ENCODE results near the gene ACOT7. TPM values are rescaled to one million over a fixed set of nuclear protein-coding genes. Genes with fewer than 3 reads are reported as not detected.
"Not testable (repeated sequence)": the region's sequence is repeated elsewhere in the genome, so short reads cannot be mapped to it uniquely, and the experiment has no call there.

ACOT7 gene
- total and polyA plus RNA-seq, 2 donors from 2014 or later: 23.0 to 135 TPM

GRCh38 chr1:6310116-6310848 lies 83.3 kb downstream of the ACOT7 start:
- H3K4me3 ChIP-seq (ENCODE audit: low read length in 3 of 3): no peak overlapping the region
- H3K27ac ChIP-seq (ENCODE audit: low read depth in 2 of 2, low read length in 2 of 2): no peak overlapping the region
- no peaks in the 10 kb centered on the region for H3K4me1 ChIP-seq (ENCODE audit: control insufficient read depth in 2 of 3, insufficient read depth in 2 of 3, low read depth in 1 of 3, low read length in 3 of 3)
- intact Hi-C loops (cut with DNase I): no loop called here
- DNase-seq (no peak), FAIRE-seq (no peak)
- TF ChIP-seq CTCF (IDR thresholded peaks at IDR 0.05; ENCODE audit: borderline replicate concordance, extremely low read depth, insufficient read depth): no peak
- H3K9ac ChIP-seq (ENCODE audit: low read length in 3 of 3): no peak overlapping the region
- no peaks in the 10 kb centered on the region for H3K27me3 ChIP-seq (ENCODE audit: control insufficient read depth, insufficient read depth, low read length)
- no peaks in the 10 kb centered on the region for H3K9me3 ChIP-seq (ENCODE audit: control insufficient read depth in 2 of 3, insufficient read depth in 1 of 3, low read length in 3 of 3)
- H3K36me3 ChIP-seq (ENCODE audit: control insufficient read depth in 2 of 3, insufficient read depth in 3 of 3, low read length in 3 of 3): no peaks in the 10 kb centered on the region

GRCh38 chr1:6309564-6309963 lies 84.0 kb downstream of the ACOT7 start:
- no peak overlapping the region for H3K27ac ChIP-seq (ENCODE audit: low read depth in 2 of 2, low read length in 2 of 2)
- no peak for TF ChIP-seq CTCF (IDR thresholded peaks at IDR 0.05; ENCODE audit: borderline replicate concordance, extremely low read depth, insufficient read depth)
- H3K9ac ChIP-seq (ENCODE audit: low read length in 3 of 3): no peak overlapping the region
- H3K9me3 ChIP-seq (ENCODE audit: control insufficient read depth in 2 of 3, insufficient read depth in 1 of 3, low read length in 3 of 3): no peaks in the 10 kb centered on the region
- no peaks in the 10 kb centered on the region for H3K4me1 ChIP-seq (ENCODE audit: control insufficient read depth in 2 of 3, insufficient read depth in 2 of 3, low read depth in 1 of 3, low read length in 3 of 3)
- FAIRE-seq: no peak
- H3K36me3 ChIP-seq (ENCODE audit: control insufficient read depth in 2 of 3, insufficient read depth in 3 of 3, low read length in 3 of 3): no peaks in the 10 kb centered on the region
- intact Hi-C loops (cut with DNase I): no loop called here
- no peak for DNase-seq
- H3K27me3 ChIP-seq (ENCODE audit: control insufficient read depth, insufficient read depth, low read length): no peaks in the 10 kb centered on the region
- no peak overlapping the region for H3K4me3 ChIP-seq (ENCODE audit: low read length in 3 of 3)

DNA sequence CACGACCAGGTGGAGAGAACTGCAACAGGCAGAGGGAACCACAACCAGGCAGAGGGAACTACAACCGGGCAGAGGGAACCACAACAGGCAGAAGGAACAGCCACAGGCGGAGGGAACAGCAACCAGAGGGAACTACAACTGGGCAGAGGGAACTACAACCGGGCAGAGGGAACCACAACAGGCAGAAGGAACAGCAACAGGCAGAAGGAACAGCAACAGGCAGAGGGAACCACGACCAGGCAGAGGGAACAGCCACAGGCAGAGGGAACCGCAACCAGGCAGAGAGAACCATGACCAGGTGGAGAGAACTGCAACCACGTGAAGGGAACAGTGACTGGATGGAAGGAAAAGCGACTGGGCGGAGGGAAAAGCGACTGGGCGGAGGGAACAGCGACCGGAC lies 85.1 kb downstream of the ACOT7 start:
- DNase-seq (no peak), FAIRE-seq (no peak)
- Histone ChIP-seq H3K36me3 (ENCODE audit: control insufficient read depth in 2 of 3, insufficient read depth in 3 of 3, low read length in 3 of 3) (no peaks in the 10 kb centered on the region), H3K27ac (ENCODE audit: low read depth in 2 of 2, low read length in 2 of 2) (no peak overlapping the region), H3K9me3 (ENCODE audit: control insufficient read depth in 2 of 3, insufficient read depth in 1 of 3, low read length in 3 of 3) (no peaks in the 10 kb centered on the region), H3K4me1 (ENCODE audit: control insufficient read depth in 2 of 3, insufficient read depth in 2 of 3, low read depth in 1 of 3, low read length in 3 of 3) (no peaks in the 10 kb centered on the region), H3K9ac (ENCODE audit: low read length in 3 of 3) (no peak overlapping the region), H3K4me3 (ENCODE audit: low read length in 3 of 3) (no peak overlapping the region), H3K27me3 (ENCODE audit: control insufficient read depth, insufficient read depth, low read length) (no peaks in the 10 kb centered on the region)
- no peak for TF ChIP-seq CTCF (IDR thresholded peaks at IDR 0.05; ENCODE audit: borderline replicate concordance, extremely low read depth, insufficient read depth)
- intact Hi-C loops (cut with DNase I): no loop called here

- H3K36me3 ChIP-seq (ENCODE audit: control insufficient read depth in 2 of 3, insufficient read depth in 3 of 3, low read length in 3 of 3); H3K9ac ChIP-seq (ENCODE audit: low read length in 3 of 3); FAIRE-seq; H3K9me3 ChIP-seq (ENCODE audit: control insufficient read depth in 2 of 3, insufficient read depth in 1 of 3, low read length in 3 of 3); H3K27me3 ChIP-seq (ENCODE audit: control insufficient read depth, insufficient read depth, low read length); H3K4me3 ChIP-seq (ENCODE audit: low read length in 3 of 3); intact Hi-C loops (cut with DNase I); H3K4me1 ChIP-seq (ENCODE audit: control insufficient read depth in 2 of 3, insufficient read depth in 2 of 3, low read depth in 1 of 3, low read length in 3 of 3); H3K27ac ChIP-seq (ENCODE audit: low read depth in 2 of 2, low read length in 2 of 2); DNase-seq: not testable (repeated sequence)
Measured at GRCh38 chr1:6307682-6308081, 85.9 kb downstream of the ACOT7 start.

All from kidney (tissue), 14 donors.